ENCODE results near the gene SRP54.
"Not testable (repeated sequence)": the region's sequence is repeated elsewhere in the genome, so short reads cannot be mapped to it uniquely, and the experiment has no call there.

Gene SRP54

GRCh38 chr14:34983786-34984185 is 994 bp downstream of the SRP54 start:
- no peak for DNase-seq (ENCODE audit: low read depth, low spot score)

DNA sequence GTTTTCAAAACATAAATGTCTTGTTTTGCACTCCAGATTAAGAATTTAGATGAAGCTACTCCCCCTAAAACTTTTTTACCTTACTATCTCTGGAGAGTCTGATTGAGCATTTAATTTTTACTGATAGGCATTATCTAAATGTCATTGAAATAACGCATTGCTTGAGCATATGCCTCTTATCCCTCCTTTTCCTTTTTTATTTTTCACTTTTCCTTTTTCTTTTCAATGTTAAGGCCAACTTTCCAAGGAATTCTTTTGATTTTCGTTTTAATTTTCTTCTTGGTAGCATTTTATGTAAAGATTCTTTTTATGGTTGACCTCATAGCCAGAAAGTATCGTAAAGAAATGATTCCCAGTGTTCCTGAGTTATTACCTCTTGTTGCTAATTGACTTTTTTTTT is 2.9 kb downstream of the SRP54 start:
- no peak for DNase-seq (ENCODE audit: low read depth, low spot score)

GRCh38 chr14:34987180-34987579 is 4.4 kb downstream of the SRP54 start:
- DNase-seq (ENCODE audit: low read depth, low spot score): no peak

- DNase-seq (ENCODE audit: low read depth, low spot score): no peak
Measured at GRCh38 chr14:34989762-34990161, 7.0 kb downstream of the SRP54 start.

GRCh38 chr14:34993426-34993825 is 10.6 kb downstream of the SRP54 start:
- DNase-seq (ENCODE audit: low read depth, low spot score): no peak

DNA sequence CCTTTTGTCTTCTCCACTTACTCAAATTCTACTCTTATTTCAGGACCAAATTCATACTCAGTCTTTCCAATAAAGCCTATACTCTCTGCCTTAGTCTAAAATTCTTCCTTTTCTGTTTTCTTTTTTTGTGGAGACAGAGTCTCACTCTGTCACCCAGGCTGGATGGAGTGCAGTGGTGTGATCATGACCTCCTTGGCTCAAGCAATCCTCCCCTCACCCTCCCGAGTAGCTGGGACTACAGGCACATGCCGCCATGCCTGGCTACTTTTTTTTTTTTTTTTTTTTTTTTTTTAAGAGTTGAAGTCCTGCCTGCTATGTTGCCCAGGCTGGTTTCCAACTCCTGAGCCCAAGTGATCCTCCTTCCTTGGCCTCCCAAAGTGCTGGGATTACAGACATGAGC is 11.9 kb downstream of the SRP54 start:
- no peak for DNase-seq (ENCODE audit: low read depth, low spot score)

DNA sequence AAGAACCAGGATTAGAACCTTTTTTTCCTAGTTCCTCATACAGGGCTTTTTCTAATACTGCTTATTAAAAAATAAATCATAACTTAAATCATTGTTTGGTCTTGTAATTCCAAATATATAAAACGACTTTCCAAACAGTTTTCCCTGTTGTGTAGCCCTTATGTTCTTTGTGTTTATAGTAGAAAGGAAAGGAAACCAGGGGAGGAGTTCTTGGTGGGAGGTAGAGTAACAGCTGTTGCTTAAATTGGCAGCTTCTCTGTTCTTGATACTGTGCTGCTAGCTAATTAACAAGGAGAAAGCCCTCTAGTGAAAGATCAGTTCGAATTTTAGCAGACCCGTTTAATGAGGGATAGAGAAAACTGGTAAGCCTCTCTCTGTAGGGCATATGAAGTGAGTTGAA is 15.0 kb downstream of the SRP54 start:
- no peak for DNase-seq (ENCODE audit: low read depth, low spot score)

DNA sequence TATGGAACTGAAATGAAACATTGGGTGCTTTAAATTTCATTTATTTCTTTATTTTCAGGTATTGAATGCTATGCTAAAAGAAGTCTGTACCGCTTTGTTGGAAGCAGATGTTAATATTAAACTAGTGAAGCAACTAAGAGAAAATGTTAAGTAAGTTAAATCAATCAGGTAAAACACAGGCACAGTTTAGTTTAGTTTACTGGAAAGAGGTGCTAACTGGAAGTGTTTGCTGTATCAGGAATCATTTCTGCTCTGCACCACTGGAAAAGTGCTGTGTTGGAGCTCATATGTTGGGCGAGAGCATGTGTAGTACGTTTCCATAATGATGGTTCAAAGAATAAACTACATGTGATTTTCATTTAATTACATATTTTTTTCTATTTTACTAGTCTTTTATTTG is 16.7 kb downstream of the SRP54 start:
- no peak for DNase-seq (ENCODE audit: low read depth, low spot score)

DNA sequence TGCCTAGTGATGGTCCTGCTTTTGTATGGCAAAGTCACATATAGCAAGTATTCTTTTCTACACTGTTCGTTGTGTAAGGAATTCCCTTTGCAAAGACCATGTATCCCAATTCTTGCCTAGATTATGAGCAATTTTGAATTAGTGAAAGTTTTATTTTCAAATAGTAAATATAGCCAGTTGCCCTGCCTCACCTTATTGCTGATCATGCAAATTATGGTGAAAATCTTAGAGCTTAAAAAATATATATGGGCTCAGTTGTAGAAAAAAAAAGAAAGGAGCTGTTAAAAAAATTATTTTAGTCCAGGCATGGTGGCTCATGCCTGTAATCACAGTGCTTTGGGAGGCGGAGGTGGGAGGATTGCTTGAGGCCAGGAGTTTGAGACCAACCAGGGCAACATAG is 18.8 kb downstream of the SRP54 start:
- DNase-seq (ENCODE audit: low read depth, low spot score): no peak

- DNase-seq (ENCODE audit: low read depth, low spot score): no peak
Measured at GRCh38 chr14:35004839-35005238, 22.0 kb downstream of the SRP54 start.

- DNase-seq (ENCODE audit: low read depth, low spot score): no peak
Measured at GRCh38 chr14:35016568-35016967, 33.8 kb downstream of the SRP54 start.

GRCh38 chr14:35020713-35021112 is 37.9 kb downstream of the SRP54 start:
- DNase-seq (ENCODE audit: low read depth, low spot score): no peak

GRCh38 chr14:35028435-35028834 is 45.6 kb downstream of the SRP54 start:
- no peak for DNase-seq (ENCODE audit: low read depth, low spot score)

GRCh38 chr14:35032562-35032961 is 49.8 kb downstream of the SRP54 start:
- no peak for DNase-seq (ENCODE audit: low read depth, low spot score)

DNA sequence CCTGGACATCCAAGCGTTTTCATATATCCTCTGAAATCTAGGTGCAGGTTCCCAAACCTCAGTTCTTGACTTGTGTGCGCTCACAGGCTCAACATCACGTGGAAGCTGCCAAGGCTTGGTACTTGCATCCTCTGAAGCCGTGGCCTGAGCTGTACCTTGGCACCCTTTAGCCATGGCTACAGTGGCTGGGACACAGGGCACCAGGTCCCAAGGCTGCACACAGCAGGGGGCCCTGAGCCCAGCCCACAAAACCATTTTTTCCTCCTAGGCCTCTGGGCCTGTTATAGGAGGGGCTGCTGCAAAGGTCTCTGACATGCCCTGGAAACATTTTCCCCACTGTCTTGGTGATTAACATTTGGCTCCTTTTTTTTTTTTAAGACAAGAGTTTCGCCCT is 51.6 kb downstream of the SRP54 start:
- no peak for DNase-seq (ENCODE audit: low read depth, low spot score)

DNA sequence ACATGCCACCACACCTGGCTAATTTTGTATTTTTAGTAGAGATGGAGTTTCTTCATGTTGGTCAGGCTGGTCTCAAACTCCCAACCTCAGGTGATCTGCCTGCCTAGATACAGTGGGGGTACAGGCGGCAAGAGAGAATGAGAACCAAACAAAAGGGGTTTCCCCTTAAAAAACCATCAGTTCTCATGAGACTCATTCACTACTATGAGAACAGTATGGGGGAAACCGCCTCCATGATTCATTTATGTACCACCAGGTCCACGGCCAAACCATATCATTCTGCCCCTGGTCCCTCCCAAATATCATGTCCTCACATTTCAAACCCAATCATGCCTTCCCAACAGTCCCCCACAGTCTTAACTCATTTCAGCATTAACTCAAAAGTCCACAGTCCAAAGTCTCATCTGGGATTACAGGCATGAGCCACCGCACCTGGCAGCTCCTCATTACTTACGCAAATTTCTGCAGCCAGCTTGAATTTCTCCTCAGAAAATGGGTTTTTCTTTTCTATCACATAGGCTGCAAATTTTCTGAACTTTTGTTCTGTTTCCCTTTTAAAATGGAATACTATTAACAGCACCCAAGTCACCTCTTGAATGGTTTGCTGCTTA is 52.3 kb downstream of the SRP54 start:
- not testable (repeated sequence) for DNase-seq (ENCODE audit: low read depth, low spot score)

GRCh38 chr14:35038312-35038711 is 55.5 kb downstream of the SRP54 start:
- DNase-seq (ENCODE audit: low read depth, low spot score): not testable (repeated sequence)

- no peak for DNase-seq (ENCODE audit: low read depth, low spot score)
Measured at GRCh38 chr14:35042632-35043031, 59.8 kb downstream of the SRP54 start.

DNA sequence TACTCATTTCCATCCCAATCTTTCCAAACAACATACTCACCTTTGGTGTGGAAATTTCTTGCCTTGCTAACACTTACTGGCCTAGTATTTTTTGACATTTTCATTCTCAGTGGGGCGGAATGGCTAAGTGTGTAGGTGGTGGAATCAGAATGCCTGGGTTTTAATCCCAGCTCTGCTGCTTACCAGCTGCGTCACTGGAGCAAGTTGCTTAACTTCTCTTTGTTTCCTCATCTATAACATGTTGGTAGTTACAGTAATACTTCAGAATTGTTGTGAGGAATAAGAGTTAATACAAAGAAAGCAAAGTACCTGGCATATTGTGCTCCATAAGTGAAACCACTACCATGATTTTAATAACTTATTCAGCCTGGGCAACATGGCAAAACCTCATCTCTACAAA is 60.3 kb downstream of the SRP54 start:
- DNase-seq (ENCODE audit: low read depth, low spot score): no peak

DNA sequence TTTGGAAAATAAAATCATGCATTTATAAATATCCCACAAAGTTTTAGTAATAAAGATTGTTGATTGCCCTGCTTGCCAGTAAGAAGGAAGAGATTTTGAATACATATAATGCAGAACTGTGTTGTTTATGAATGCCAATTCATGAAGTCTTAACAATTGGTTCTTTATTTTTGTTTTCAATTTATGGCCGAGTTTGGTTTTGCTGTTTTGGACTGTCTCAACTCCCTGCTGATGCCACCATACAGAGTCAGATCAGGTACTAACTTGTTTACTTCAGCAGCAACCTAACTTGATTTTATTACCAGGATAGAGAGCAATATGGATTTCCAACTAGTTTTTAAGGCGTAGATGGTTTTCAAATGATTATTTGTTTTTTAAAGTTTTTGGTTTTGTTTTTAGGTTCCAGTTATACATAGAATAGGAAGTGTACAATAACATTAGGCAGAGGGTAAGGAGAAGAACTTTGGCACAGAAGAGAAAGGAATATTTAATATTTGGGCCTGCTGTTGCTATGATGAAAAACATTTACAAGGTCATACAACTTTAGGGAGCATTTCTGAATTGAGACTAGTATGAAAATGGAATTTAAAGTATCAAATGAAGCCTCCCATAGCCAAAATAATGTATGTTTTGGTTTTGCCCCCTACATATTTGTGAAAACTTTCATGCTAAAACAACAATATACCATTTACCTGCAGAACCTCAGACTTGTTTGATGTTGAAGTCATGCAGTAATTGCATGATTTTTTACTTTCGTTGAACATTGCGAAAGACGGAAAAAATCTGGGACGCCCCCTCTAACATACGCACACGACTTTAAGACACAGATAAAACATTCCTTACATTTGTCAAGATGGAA is 62.4 kb downstream of the SRP54 start:
- DNase-seq (ENCODE audit: low read depth, low spot score): no peak

GRCh38 chr14:35045798-35046047 is 62.9 kb downstream of the SRP54 start:
- no peak for DNase-seq (ENCODE audit: low read depth, low spot score)

- DNase-seq (ENCODE audit: low read depth, low spot score): peak; percentile 96
Measured at GRCh38 chr14:35046048-35046750, 63.4 kb downstream of the SRP54 start, which contains the start of gene FAM177A1. Gene FAM177A1 (plus strand): TSS chr14:35046272. CDS start chr14:35046464, 192 bp downstream.

Measured in ELF-1 (cell line).